ENCODE measurements around the gene APOA4. TPM values are rescaled to one million over a fixed set of nuclear protein-coding genes. Genes with fewer than 3 reads are reported as not detected.
A peak's percentile ranks its signal among the peaks of the same experiment; 100 is the strongest.

The APOA4 gene
- total and polyA plus RNA-seq, 2 of the 13 experiments (the other 11 are each of a cell fraction or from before 2014, with no cell fraction given), result 3.8 to 7.2 TPM

DNA sequence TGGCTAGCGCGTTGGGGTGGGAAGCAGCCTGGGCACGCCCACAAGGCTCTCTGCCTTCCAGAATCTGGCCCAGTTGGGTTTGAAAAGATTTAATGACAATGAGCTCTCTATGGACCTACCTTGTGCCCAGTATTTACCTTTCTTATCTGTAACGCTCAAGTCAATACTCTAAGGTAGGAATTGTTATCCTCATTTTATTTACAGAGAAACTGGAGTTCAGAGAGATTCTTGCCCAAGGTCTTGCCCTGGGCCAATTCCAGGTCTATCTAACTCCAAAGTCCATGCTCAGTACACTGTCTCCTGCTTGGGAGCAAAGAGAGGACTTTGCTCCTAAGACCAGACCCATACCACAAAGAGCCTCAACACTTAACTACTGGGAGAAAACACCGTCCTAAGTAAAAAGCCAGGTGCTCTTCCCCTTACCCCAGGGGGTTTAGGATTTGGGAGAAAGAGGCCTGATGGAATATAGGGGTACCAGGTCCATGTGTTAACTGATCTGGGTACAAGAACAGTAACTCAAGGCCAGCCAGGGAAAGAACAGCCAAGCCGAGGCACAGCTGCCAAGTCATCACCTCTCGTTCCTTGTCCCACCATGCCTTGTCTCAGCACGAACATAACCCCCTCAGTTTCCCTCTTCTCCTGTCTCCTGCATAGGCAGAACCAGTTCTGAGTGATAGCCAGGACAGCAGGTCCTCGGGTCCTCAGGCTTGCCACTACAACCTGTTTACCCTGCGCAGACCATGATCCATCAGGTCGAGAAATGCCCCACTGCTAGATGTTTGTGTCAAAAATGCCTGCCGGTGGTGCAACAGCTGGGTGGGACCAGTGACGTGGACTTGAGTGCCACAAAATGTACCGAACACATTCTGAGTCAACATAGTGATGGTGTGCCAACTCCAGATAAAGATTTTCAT is 14.6 kb downstream of the APOA4 start (continued):
- TF ChIP-seq ZBTB49 (CRISPR knock-in tag; IDR thresholded peaks at IDR 0.05; ENCODE audit: borderline replicate concordance) (no peak), ETV6 (CRISPR knock-in tag; conservative IDR thresholded peaks at IDR 0.05) (no peak), SMARCE1 (IDR thresholded peaks at IDR 0.05; ENCODE audit: borderline replicate concordance) (no peak), TP53 (CRISPR knock-in tag; conservative IDR thresholded peaks at IDR 0.05) (no peak; the same call in 1 of the 2 replicates), SALL1 (CRISPR knock-in tag; IDR thresholded peaks at IDR 0.05) (peak; percentile 90), ZEB1 (IDR thresholded peaks at IDR 0.05; ENCODE audit: insufficient replicate concordance, low read depth) (peak; percentile 91), PPARG (CRISPR knock-in tag; conservative IDR thresholded peaks at IDR 0.05) (peak; percentile 92), ZNF569 (CRISPR knock-in tag; IDR thresholded peaks at IDR 0.05; ENCODE audit: borderline replicate concordance) (no peak), MYNN (CRISPR knock-in tag; IDR thresholded peaks at IDR 0.05; ENCODE audit: low read depth) (no peak), ZFP90 (CRISPR knock-in tag; IDR thresholded peaks at IDR 0.05; ENCODE audit: borderline replicate concordance) (no peak), ZUFSP (CRISPR knock-in tag; IDR thresholded peaks at IDR 0.05; ENCODE audit: borderline replicate concordance) (no peak), POLR2A (IDR thresholded peaks at IDR 0.05; ENCODE audit: insufficient read depth in 1 of 2, low read depth in 2 of 2, low read length in 2 of 2) (peak; percentile 68 to 82; a peak in 2 of 4 replicates), ZNF468 (CRISPR knock-in tag; IDR thresholded peaks at IDR 0.05) (no peak), SRSF1 (optimal IDR thresholded peaks at IDR 0.05; ENCODE audit: low read depth, low read length) (no peak), AGO2 (optimal IDR thresholded peaks at IDR 0.05; ENCODE audit: low read depth, low read length) (no peak), ZNF777 (CRISPR knock-in tag; IDR thresholded peaks at IDR 0.05) (no peak), SATB2 (CRISPR knock-in tag; IDR thresholded peaks at IDR 0.05) (peak; percentile 64; the same call in 1 of the 2 replicates), JARID2 (CRISPR knock-in tag; IDR thresholded peaks at IDR 0.05; ENCODE audit: insufficient replicate concordance) (no peak)
- TF ChIP-seq, protein P1, sequence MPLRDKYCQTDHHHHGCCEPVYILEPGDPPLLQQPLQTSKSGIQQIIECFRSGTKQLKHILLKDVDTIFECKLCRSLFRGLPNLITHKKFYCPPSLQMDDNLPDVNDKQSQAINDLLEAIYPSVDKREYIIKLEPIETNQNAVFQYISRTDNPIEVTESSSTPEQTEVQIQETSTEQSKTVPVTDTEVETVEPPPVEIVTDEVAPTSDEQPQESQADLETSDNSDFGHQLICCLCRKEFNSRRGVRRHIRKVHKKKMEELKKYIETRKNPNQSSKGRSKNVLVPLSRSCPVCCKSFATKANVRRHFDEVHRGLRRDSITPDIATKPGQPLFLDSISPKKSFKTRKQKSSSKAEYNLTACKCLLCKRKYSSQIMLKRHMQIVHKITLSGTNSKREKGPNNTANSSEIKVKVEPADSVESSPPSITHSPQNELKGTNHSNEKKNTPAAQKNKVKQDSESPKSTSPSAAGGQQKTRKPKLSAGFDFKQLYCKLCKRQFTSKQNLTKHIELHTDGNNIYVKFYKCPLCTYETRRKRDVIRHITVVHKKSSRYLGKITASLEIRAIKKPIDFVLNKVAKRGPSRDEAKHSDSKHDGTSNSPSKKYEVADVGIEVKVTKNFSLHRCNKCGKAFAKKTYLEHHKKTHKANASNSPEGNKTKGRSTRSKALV (CRISPR knock-in tag; IDR thresholded peaks at IDR 0.05), result no peak; the same call in 1 of the 2 replicates
- TF ChIP-seq, protein P2, sequence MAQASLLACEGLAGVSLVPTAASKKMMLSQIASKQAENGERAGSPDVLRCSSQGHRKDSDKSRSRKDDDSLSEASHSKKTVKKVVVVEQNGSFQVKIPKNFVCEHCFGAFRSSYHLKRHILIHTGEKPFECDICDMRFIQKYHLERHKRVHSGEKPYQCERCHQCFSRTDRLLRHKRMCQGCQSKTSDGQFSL (CRISPR knock-in tag; IDR thresholded peaks at IDR 0.05), result no peak
- TF ChIP-seq, protein P3, sequence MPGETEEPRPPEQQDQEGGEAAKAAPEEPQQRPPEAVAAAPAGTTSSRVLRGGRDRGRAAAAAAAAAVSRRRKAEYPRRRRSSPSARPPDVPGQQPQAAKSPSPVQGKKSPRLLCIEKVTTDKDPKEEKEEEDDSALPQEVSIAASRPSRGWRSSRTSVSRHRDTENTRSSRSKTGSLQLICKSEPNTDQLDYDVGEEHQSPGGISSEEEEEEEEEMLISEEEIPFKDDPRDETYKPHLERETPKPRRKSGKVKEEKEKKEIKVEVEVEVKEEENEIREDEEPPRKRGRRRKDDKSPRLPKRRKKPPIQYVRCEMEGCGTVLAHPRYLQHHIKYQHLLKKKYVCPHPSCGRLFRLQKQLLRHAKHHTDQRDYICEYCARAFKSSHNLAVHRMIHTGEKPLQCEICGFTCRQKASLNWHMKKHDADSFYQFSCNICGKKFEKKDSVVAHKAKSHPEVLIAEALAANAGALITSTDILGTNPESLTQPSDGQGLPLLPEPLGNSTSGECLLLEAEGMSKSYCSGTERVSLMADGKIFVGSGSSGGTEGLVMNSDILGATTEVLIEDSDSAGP (CRISPR knock-in tag; IDR thresholded peaks at IDR 0.05; ENCODE audit: borderline replicate concordance), result peak; percentile 48; the same call in 1 of the 2 replicates

Measured in HepG2 (cell line).